OCI-LY7 (cell line): ENCODE results near the gene IGFBP4. TPM values are rescaled to one million over a fixed set of nuclear protein-coding genes. Genes with fewer than 3 reads are reported as not detected.

Source experiments
- BruUV-seq: library from RNA; stranded (reverse); fragments of 400-500 nt; replicated peaks from 2 replicates; lab custom pipeline; 2021; lab: Mats Ljungman, UMichigan
- CTCF ChIA-PET: fragments of 300-600 bp; sonication (Branson Sonifier 250); formaldehyde crosslinking; loops from one replicate; lab custom pipeline; 2022; ENCODE audit warnings: antibody characterized with exemption; ENCODE audit not compliant: unreplicated experiment; lab: Charles Lee
- POLR2A ChIA-PET: fragments of 300-600 bp; sonication (Branson Sonifier 250); formaldehyde crosslinking; loops from one replicate; lab custom pipeline; 2022; ENCODE audit warnings: antibody characterized with exemption; lab: Charles Lee
- DNase-seq: peaks from one replicate; pipeline ENCODE4 v3.0.0-alpha.2; 2015; ENCODE audit warnings: low spot score
- H2AFZ ChIP-seq: fragments of 200-600 bp; sonication (generic), shearing (Covaris generic); 2 replicates; pipeline ENCODE4 v1.6.1; 2014; ENCODE audit warnings: mild to moderate bottlenecking, antibody characterized with exemption, low read length, moderate library complexity
- H3K27ac ChIP-seq: fragments of 200-600 bp; sonication (generic); 2 replicates; pipeline ENCODE4 v1.5.1; 2014; ENCODE audit warnings: mixed run types, low read depth, mild to moderate bottlenecking, moderate library complexity, low read length, inconsistent platforms; ENCODE audit not compliant: poor library complexity, severe bottlenecking
- H3K36me3 ChIP-seq: fragments of 200-600 bp; sonication (generic); 2 replicates; pipeline ENCODE4 v1.6.1; 2014; ENCODE audit warnings: mild to moderate bottlenecking, antibody characterized with exemption, low read length, moderate library complexity, mixed read lengths; ENCODE audit not compliant: insufficient read depth
- H3K4me1 ChIP-seq: fragments of 200-600 bp; sonication (generic); 2 replicates; pipeline ENCODE4 v1.5.1; 2014; ENCODE audit warnings: mild to moderate bottlenecking, low read length; ENCODE audit not compliant: insufficient read depth, poor library complexity, severe bottlenecking
- H3K4me2 ChIP-seq: fragments of 200-600 bp; sonication (generic); 2 replicates; pipeline ENCODE4 v1.6.1; 2014; ENCODE audit warnings: mild to moderate bottlenecking, low read length
- H3K4me3 ChIP-seq: fragments of 200-600 bp; sonication (generic); 2 replicates; pipeline ENCODE4 v1.5.1; 2014; ENCODE audit warnings: mild to moderate bottlenecking, low read depth, low read length; ENCODE audit not compliant: poor library complexity, severe bottlenecking
- H3K79me2 ChIP-seq: fragments of 200-600 bp; sonication (generic); 2 replicates; pipeline ENCODE4 v1.6.1; 2016; ENCODE audit warnings: low read depth, mild to moderate bottlenecking, low read length, moderate library complexity, mixed read lengths; ENCODE audit not compliant: insufficient read depth
- H3K9me2 ChIP-seq: fragments of 200-600 bp; sonication (generic); 2 replicates; pipeline ENCODE4 v1.6.1; 2016; ENCODE audit warnings: mild to moderate bottlenecking, low read length, mixed read lengths; ENCODE audit not compliant: insufficient read depth
- H3K9me3 ChIP-seq: fragments of 200-600 bp; sonication (generic); 2 replicates; pipeline ENCODE4 v1.6.1; 2014; ENCODE audit warnings: mild to moderate bottlenecking, mixed run types, low read length, mixed read lengths
- H4K20me1 ChIP-seq: fragments of 200-600 bp; sonication (generic); 2 replicates; pipeline ENCODE4 v1.6.1; 2014; ENCODE audit warnings: mild to moderate bottlenecking, antibody characterized with exemption, low read length, moderate library complexity, mixed read lengths; ENCODE audit not compliant: insufficient read depth
- EZH2phosphoT487 ChIP-seq: fragments of 200-600 bp; sonication (generic); IDR thresholded peaks from 2 replicates; pipeline ENCODE4 v1.6.1; 2018; ENCODE audit warnings: low read depth, borderline replicate concordance, mild to moderate bottlenecking, mixed run types, antibody characterized with exemption, low read length, moderate library complexity, mixed read lengths
- intact Hi-C: fragments of 100-400 bp; cut with micrococcal nuclease; formaldehyde crosslinking; loops from one replicate; pipeline ENCODE4 v1.10.0; 2022; ENCODE audit not compliant: unreplicated experiment
- total RNA-seq, 2 experiments: library from RNA; depleted of rRNA in 1 of 2; stranded (reverse); fragments of >200 nt in 1 of 2; shearing (Covaris generic) in 1 of 2; gene quantifications; 2 replicates each; pipeline ENCODE4 v1.2.3, GENCODE V29; 2014 to 2022
- TF ChIP-seq, protein P1 (sequence below): fragments of 200-600 bp; sonication (generic); conservative IDR thresholded peaks from 2 replicates; pipeline ENCODE4 v1.5.1; 2014; ENCODE audit warnings: mild to moderate bottlenecking, antibody characterized with exemption, low read length, moderate library complexity, mixed read lengths

Gene IGFBP4
- total RNA-seq, 2 experiments from 2014 or later, result not detected

DNA sequence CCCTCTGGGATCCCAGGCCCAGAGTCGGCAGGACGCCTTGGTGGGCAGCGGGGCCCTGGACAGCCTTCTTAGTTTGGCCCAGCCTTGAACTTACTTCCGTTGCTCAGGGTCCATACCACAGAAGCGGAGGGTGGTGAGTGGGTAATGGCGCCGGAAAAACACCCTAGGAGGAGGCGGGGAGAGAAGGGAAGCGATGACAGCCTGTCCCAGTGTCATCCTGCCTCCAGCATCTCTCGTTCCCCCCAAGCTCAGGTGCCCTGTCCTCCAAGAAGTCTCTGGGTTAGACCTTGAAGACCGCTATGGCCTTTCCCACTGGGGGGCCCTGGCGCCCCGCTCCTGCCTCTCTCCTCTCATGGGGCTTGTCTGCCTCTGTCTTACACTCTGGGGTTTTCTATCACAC is 35.2 kb downstream of the IGFBP4 start:
- TF ChIP-seq, protein P1, sequence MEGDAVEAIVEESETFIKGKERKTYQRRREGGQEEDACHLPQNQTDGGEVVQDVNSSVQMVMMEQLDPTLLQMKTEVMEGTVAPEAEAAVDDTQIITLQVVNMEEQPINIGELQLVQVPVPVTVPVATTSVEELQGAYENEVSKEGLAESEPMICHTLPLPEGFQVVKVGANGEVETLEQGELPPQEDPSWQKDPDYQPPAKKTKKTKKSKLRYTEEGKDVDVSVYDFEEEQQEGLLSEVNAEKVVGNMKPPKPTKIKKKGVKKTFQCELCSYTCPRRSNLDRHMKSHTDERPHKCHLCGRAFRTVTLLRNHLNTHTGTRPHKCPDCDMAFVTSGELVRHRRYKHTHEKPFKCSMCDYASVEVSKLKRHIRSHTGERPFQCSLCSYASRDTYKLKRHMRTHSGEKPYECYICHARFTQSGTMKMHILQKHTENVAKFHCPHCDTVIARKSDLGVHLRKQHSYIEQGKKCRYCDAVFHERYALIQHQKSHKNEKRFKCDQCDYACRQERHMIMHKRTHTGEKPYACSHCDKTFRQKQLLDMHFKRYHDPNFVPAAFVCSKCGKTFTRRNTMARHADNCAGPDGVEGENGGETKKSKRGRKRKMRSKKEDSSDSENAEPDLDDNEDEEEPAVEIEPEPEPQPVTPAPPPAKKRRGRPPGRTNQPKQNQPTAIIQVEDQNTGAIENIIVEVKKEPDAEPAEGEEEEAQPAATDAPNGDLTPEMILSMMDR, result no peak
- TF ChIP-seq EZH2phosphoT487, result no peak
- POLR2A ChIA-PET, result interaction anchor here (0.5 kb wide), 1 partner anchor 88 kb away, joined by 4 read pairs; no protein-coding TSS in a partner anchor

DNA sequence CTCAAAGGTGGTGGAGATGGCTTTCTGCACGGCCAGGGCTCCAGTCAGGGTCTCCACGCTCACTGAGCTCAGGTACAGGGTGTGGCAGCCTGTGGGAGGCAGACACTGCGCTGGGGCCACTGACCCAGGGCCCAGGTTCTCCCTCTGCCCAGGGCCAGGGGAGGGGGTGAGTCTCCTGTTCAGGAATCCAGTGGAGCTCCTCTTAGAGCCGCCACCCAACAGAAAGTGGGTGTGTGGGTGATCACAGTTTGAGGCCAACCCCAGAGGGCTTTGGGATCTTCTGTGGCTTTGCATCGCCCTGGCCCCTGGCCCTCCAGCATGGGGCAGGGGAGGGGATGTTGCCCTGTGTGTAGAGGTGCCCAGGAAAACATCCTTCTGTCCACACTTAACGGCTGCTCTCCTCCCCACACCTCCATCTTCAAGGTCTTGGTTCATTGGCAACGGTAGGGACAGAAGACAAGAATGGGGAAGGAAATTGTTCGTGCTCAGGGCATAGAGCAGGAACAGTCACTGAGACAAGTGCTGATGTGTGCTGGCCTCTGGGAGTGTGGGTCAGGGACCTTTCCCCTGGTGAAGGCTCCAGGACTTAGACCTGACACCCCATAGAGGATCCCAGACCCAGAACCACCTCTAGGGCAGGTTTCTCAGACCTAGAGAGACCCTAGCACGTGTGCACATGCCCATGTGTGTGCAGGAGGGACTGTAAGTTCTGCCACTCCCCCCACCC is 36.7 kb downstream of the IGFBP4 start:
- Histone ChIP-seq H4K20me1 (no peaks in the 10 kb centered on the region), H3K4me1 (peaks cover 18% of the 10 kb centered on the region), H3K79me2 (no peaks in the 10 kb centered on the region), H2AFZ (peak overlapping the region; percentile 88), H3K4me3 (peak overlapping the region; percentile 19), H3K36me3 (no peaks in the 10 kb centered on the region), H3K4me2 (peak overlapping the region; percentile 54), H3K9me3 (no peaks in the 10 kb centered on the region), H3K27ac (peak overlapping the region; percentile 4), H3K9me2 (no peaks in the 10 kb centered on the region)
- BruUV-seq, result no TSS peak
- DNase-seq, result peak; percentile 26
- intact Hi-C loops, result no loop called here
- POLR2A ChIA-PET, result interaction anchor here (0.7 kb wide), 1 partner anchor 158 kb away, joined by 5 read pairs; no protein-coding TSS in a partner anchor
- TF ChIP-seq, protein P1, result no peak
- TF ChIP-seq EZH2phosphoT487, result no peak
- CTCF ChIA-PET, result no interaction called here

More for the DNA sequence above, 35.2 kb downstream of the IGFBP4 start:
- peaks cover 18% of the 10 kb centered on the region for H3K4me1 ChIP-seq
- H2AFZ ChIP-seq, result no peak overlapping the region
- H3K4me3 ChIP-seq, result no peak overlapping the region
- CTCF ChIA-PET, result no interaction called here
- no peaks in the 10 kb centered on the region for H3K36me3 ChIP-seq
- no peaks in the 10 kb centered on the region for H3K9me3 ChIP-seq
- no peak overlapping the region for H3K27ac ChIP-seq
- H4K20me1 ChIP-seq, result no peaks in the 10 kb centered on the region
- no peak for DNase-seq
- H3K79me2 ChIP-seq, result no peaks in the 10 kb centered on the region
- intact Hi-C loops, result no loop called here
- no peak overlapping the region for H3K4me2 ChIP-seq
- BruUV-seq, result no TSS peak
- H3K9me2 ChIP-seq, result no peaks in the 10 kb centered on the region

DNA sequence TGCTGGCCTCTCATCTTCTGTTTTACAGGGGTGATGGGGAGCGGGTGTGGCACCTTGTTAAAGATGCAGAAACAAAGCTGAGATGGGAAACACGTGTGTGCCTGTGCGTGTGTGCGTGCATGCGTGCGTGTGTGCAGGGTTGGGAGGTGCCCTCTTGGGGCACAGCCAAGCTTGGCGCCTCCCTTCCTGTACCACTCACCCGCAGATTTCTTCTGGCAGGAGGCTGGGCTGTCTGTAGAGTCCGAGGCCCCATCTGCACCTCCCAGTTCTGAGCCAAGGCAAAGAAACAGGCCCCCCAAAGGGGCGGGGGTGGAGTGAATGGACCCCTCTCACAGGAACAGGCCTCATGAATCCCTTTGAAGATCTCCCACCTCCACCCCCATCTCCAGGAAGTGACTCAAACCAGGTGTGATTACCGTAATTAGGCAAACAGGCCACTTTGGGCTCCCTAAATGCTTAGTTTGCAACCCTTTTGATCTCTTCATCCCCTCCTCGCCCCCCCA is 37.3 kb downstream of the IGFBP4 start:
- Histone ChIP-seq H3K4me2 (peak overlapping the region; percentile 54), H3K9me3 (no peaks in the 10 kb centered on the region), H3K36me3 (no peaks in the 10 kb centered on the region), H3K9me2 (no peaks in the 10 kb centered on the region), H3K4me1 (peaks cover 18% of the 10 kb centered on the region), H3K27ac (peak overlapping the region; percentile 4), H3K79me2 (no peaks in the 10 kb centered on the region), H3K4me3 (peak overlapping the region; percentile 19), H2AFZ (peak overlapping the region; percentile 88), H4K20me1 (no peaks in the 10 kb centered on the region)
- intact Hi-C loops, result no loop called here
- ChIA-PET CTCF (no interaction called here), POLR2A (interaction anchor here (0.7 kb wide), 1 partner anchor 158 kb away, joined by 5 read pairs; no protein-coding TSS in a partner anchor)
- no peak for TF ChIP-seq EZH2phosphoT487
- TF ChIP-seq, protein P1, result no peak
- BruUV-seq, result no TSS peak
- DNase-seq, result peak; percentile 67
